BLaER1 treated with 17β-estradiol and CSF1 and Interleukin-3, amounts not matched to agents 10 nM and 100 nM (cell line): Measurements from ENCODE around the gene SLX4.

Source experiments
- H3K27ac ChIP-seq, 11 experiments: shearing (Covaris generic); formaldehyde crosslinking; 2 replicates each; pipeline ENCODE4 v1.8.1; 2022
- H3K27me3 ChIP-seq, 11 experiments: shearing (Covaris generic); formaldehyde crosslinking; 2 replicates each; pipeline ENCODE4 v1.8.1; 2022
- H3K36me3 ChIP-seq, 11 experiments: shearing (Covaris generic); formaldehyde crosslinking; 2 replicates each; pipeline ENCODE4 v1.8.1; 2022
- H3K4me1 ChIP-seq, 10 experiments: shearing (Covaris generic); formaldehyde crosslinking; 2 replicates each; pipeline ENCODE4 v1.8.1; 2022
- H3K4me2 ChIP-seq, 11 experiments: shearing (Covaris generic); formaldehyde crosslinking; 2 replicates each; pipeline ENCODE4 v1.8.1; 2022
- H3K4me3 ChIP-seq, 10 experiments: shearing (Covaris generic); formaldehyde crosslinking; 2 replicates each; pipeline ENCODE4 v1.8.1; 2022
- H3K9ac ChIP-seq, 11 experiments: shearing (Covaris generic); formaldehyde crosslinking; 2 replicates each; pipeline ENCODE4 v1.8.1; 2022
- H3K9me3 ChIP-seq, 11 experiments: shearing (Covaris generic); formaldehyde crosslinking; replicated peaks in 1 of 11; 2 replicates each; pipeline ENCODE4 v1.8.1; 2022
- H4K20me1 ChIP-seq, 11 experiments: shearing (Covaris generic); formaldehyde crosslinking; 2 replicates each; pipeline ENCODE4 v1.8.1; 2022
- Cebpa-rat ChIP-seq, 11 experiments: shearing (Covaris generic); IDR thresholded peaks; 2 replicates each; pipeline ENCODE4 v1.8.1; 2022

SLX4 gene

DNA sequence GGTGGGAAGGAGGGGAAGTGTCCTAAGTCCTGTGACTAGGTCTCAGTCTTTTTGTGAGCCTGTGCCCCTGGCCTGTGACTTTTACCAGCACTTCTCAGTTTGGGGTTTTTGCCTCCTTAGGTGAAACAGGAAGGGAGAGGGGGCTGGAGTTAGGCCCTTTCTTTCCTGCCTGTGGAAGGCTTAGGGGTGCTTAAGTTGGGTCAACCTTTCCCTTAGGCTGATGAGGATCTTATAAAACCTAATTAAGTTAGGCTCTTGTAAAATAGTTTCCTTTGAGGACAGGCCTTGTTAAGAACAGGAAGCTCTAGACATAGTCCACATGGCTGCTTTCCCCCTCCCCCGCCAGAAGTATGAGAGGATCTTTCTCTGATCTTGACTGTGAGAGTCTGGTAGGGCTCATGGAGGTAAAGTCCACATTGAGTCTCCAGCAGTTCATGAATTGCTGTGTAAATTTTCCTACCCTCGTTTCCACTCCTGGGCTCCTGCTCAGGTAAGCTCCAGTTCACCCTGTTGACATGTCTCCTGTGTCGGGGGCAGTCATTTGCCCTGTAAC is 26.0 kb upstream of the SLX4 start:
- peak overlapping the region; percentile 57 to 78 (median 68) for H3K9ac ChIP-seq
- H3K4me3 ChIP-seq = no peak overlapping the region
- H3K36me3 ChIP-seq = peaks cover 0 to 31% (median 16%) of the 10 kb centered on the region in 11 experiments; a peak in 16 of 22 replicates
- H4K20me1 ChIP-seq = peaks cover 0 to 19% (median 0%) of the 10 kb centered on the region in 11 experiments; a peak in 7 of 22 replicates
- no peak for TF ChIP-seq Cebpa-rat (IDR thresholded peaks at IDR 0.05)
- no peaks in the 10 kb centered on the region for H3K27me3 ChIP-seq
- peaks cover 24 to 46% (median 37%) of the 10 kb centered on the region in 10 experiments for H3K4me1 ChIP-seq
- peak overlapping the region; percentile 53 to 81 (median 71) for H3K4me2 ChIP-seq
- H3K9me3 ChIP-seq = peaks cover 0 to 7% (median 0%) of the 10 kb centered on the region in 11 experiments; a peak in 1 of 22 replicates
- peak overlapping the region; percentile 69 to 87 (median 82) for H3K27ac ChIP-seq

DNA sequence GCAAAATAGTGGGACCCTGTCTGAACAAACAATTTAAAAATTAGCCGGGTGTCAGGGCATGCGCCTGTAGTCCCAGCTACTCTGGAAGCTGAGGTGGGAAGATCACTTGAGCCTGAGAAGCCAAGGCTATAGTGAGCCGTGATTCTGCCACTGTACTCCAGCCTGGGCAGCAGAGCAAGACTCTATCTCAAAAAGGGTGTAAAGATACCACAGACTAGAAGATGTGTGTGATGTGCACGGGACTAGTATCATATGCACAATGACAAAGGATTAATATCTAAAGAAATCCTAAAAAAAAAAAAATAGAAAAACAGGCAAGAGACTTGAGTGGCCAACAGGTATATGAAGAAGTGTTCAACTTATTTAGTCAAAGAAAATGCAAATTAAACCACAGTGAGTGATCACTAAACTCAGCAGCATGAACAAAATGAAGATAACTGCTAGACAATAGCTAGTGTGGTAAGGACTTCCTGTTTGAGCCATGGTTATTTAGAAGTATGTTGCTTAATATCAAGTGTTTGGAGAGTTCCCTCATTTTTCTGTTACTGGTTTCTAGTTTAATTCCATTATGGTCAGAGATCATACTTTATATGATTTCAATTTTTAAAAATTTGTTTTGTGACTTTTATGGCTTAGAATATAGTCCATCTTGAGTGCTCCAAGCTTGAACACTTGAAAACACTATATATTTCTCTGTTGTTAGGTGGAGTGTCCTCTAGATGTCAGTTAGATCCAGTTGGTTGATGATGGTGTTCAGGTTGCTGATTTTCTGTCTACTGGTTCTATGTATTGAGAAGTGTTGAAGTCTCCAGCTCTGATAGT is 14.7 kb upstream of the SLX4 start:
- Histone ChIP-seq H3K27me3 (no peaks in the 10 kb centered on the region), H3K9me3 (no peaks in the 10 kb centered on the region), H3K4me3 (0 out of 20 replicates have a peak overlapping the region, but pooled peaks of 1 of the 10 experiments have one; percentile 5), H3K4me1 (peaks cover 46 to 72% (median 62%) of the 10 kb centered on the region in 10 experiments), H3K4me2 (peak overlapping the region; percentile 47 to 86 (median 70)), H4K20me1 (no peaks in the 10 kb centered on the region; a peak in 1 of 22 replicates), H3K9ac (peak overlapping the region in 9 of 11 experiments; percentile 24 to 67 (median 42); a peak in 12 of 22 replicates), H3K27ac (peak overlapping the region in 10 of 11 experiments; percentile 17 to 85 (median 75); a peak in 19 of 22 replicates), H3K36me3 (peaks cover 0 to 5% (median 0%) of the 10 kb centered on the region in 11 experiments; a peak in 1 of 22 replicates)
- peak in 2 of 11 experiments; percentile 30 to 39; a peak in 3 of 22 replicates for TF ChIP-seq Cebpa-rat (IDR thresholded peaks at IDR 0.05)

DNA sequence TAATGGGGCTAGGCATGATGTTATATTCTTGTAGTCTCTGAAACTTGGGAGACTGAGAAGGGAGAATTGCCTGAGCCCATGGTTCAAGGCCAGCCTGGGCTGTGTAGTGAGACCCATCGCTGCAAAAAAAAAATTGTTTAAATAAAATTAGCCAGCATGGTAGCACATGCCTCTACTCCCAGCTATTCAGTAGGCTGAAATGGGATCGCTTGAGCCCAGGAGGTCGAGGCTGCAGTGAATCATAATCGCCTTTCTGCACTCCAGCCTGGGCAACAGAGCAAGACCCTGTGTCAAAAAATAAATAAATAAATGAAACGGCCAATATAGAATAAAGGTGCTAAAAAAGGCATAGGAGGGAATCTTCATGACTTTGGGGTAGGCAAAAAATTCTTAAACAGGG is 13.9 kb upstream of the SLX4 start:
- Histone ChIP-seq H3K36me3 (peaks cover 0 to 5% (median 0%) of the 10 kb centered on the region in 11 experiments; a peak in 2 of 22 replicates), H4K20me1 (no peaks in the 10 kb centered on the region; a peak in 1 of 22 replicates), H3K27me3 (no peaks in the 10 kb centered on the region), H3K4me2 (peak overlapping the region; percentile 47 to 86 (median 70); a peak in 21 of 22 replicates), H3K27ac (peak overlapping the region in 9 of 11 experiments; percentile 69 to 85 (median 76); a peak in 18 of 22 replicates), H3K4me3 (no peak overlapping the region), H3K9ac (peak overlapping the region in 4 of 11 experiments; percentile 40 to 67 (median 49); a peak in 2 of 22 replicates), H3K9me3 (no peaks in the 10 kb centered on the region), H3K4me1 (peaks cover 46 to 72% (median 62%) of the 10 kb centered on the region in 10 experiments)
- no peak for TF ChIP-seq Cebpa-rat (IDR thresholded peaks at IDR 0.05)

DNA sequence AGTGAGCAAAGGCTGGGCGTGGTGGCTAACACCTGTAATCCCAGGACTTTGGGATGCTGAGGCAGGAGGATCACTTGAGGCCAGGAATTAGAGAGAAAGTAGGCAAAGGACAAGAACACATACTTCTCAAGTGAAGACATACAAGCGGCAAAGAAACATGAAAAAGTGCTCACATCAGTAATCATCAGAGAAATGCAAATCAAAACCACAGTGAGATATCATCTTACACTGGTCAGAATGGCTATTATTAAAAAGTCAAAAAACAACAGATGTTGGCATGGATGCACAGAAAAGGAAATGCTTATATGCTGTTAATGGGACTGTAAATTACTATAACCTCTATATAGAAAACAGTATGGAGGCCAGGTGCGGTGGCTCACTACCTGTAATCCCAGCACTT is 12.2 kb upstream of the SLX4 start:
- Histone ChIP-seq H3K4me3 (no peak overlapping the region), H3K27ac (peak overlapping the region in 3 of 11 experiments; percentile 17 to 71 (median 22); a peak in 2 of 22 replicates), H3K27me3 (no peaks in the 10 kb centered on the region), H3K36me3 (peaks cover 0 to 11% (median 0%) of the 10 kb centered on the region in 11 experiments; a peak in 5 of 22 replicates), H3K9me3 (no peaks in the 10 kb centered on the region), H3K9ac (no peak overlapping the region), H3K4me1 (peaks cover 46 to 69% (median 55%) of the 10 kb centered on the region in 10 experiments), H3K4me2 (peak overlapping the region in 9 of 11 experiments; percentile 9 to 63 (median 52); a peak in 17 of 22 replicates), H4K20me1 (peaks cover 0 to 9% (median 0%) of the 10 kb centered on the region in 11 experiments; a peak in 3 of 22 replicates)
- TF ChIP-seq Cebpa-rat (IDR thresholded peaks at IDR 0.05) = no peak

DNA sequence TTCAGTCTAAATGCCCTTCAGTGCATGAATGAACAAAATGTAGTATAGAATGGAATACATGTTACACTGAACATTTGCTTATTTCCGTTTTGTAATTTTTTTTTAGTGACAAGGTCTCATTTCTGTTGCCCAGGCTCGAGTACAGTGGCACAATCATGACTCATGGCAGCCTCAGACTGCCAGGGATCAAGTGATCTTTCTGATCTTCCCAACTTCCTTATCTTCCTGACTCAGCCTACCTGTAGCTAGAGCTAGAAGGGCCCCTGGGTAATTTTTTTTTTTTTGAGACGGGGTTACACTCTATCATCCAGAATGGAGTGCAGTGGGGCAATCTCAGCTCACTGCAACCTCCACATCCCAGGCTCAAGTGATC is 7.3 kb upstream of the SLX4 start:
- peak overlapping the region in 4 of 11 experiments; percentile 18 to 42 (median 32); a peak in 4 of 22 replicates for H3K4me2 ChIP-seq
- TF ChIP-seq Cebpa-rat (IDR thresholded peaks at IDR 0.05) = no peak
- peaks cover 0 to 13% (median 0%) of the 10 kb centered on the region in 11 experiments; a peak in 3 of 22 replicates for H4K20me1 ChIP-seq
- no peak overlapping the region for H3K9ac ChIP-seq
- peaks cover 14 to 38% (median 29%) of the 10 kb centered on the region in 10 experiments for H3K4me1 ChIP-seq
- no peak overlapping the region for H3K27ac ChIP-seq
- H3K36me3 ChIP-seq = peaks cover 9 to 51% (median 36%) of the 10 kb centered on the region in 11 experiments; a peak in 19 of 22 replicates
- H3K9me3 ChIP-seq = 0 out of 22 replicates have a peak, but pooled peaks cover 0 to 12% (median 0%) of the 10 kb centered on the region in 11 experiments
- no peaks in the 10 kb centered on the region for H3K27me3 ChIP-seq
- H3K4me3 ChIP-seq = no peak overlapping the region

DNA sequence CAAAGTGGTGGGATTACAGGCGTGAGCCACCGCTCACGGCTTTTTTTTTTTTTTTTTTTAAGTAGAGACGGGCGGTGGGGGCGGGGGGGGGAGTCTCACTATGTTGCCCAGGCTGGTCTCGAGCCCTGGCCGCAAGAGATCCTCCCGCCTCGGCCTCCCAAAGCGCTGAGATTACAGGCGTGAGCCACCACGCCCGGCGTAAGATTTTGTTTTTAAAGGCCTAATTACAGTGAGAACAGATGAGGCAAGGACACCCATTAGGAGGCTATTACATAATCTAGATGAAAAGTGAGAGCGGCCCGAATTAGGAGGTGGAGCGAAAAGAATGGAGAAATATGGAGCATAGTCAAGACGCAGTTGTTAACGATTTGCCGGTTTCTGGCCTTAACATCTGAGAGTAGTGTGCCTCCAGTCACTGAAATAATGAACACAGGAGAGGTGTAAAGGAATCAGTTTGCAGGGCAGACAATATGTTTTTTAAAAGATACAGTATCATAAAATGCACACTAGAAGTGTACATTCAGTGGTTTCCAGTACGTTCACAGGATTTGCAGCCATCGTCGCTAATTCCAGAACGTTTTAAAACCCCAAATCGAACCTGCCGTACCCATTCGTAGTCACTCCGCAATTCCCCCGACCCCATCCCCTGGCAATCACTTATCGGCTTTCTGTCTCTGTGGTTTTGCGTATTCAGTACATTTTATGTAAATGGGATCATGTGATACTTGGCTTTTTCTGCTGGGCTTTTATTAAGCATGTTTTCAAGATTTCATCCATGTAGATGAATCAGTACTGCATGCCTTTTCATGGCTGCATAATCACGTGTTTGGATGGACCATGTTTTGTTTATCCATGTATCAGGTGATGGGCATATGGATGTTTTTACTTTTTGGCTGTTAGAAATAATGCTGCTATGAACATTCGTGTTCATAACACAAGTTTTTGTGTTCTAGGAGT is 1.4 kb upstream of the SLX4 start:
- TF ChIP-seq Cebpa-rat (IDR thresholded peaks at IDR 0.05) = no peak
- Histone ChIP-seq H3K27me3 (no peaks in the 10 kb centered on the region), H3K9me3 (0 out of 22 replicates have a peak, but pooled peaks cover 0 to 12% (median 0%) of the 10 kb centered on the region in 11 experiments), H3K36me3 (peaks cover 8 to 41% (median 29%) of the 10 kb centered on the region in 11 experiments; a peak in 19 of 22 replicates), H3K4me3 (peak overlapping the region; percentile 77 to 99 (median 98)), H3K27ac (peak overlapping the region; percentile 74 to 92 (median 84); a peak in 21 of 22 replicates), H4K20me1 (no peaks in the 10 kb centered on the region), H3K9ac (peak overlapping the region; percentile 84 to 93 (median 90); a peak in 21 of 22 replicates), H3K4me2 (peak overlapping the region; percentile 69 to 98 (median 90)), H3K4me1 (peaks cover 25 to 39% (median 35%) of the 10 kb centered on the region in 10 experiments)

DNA sequence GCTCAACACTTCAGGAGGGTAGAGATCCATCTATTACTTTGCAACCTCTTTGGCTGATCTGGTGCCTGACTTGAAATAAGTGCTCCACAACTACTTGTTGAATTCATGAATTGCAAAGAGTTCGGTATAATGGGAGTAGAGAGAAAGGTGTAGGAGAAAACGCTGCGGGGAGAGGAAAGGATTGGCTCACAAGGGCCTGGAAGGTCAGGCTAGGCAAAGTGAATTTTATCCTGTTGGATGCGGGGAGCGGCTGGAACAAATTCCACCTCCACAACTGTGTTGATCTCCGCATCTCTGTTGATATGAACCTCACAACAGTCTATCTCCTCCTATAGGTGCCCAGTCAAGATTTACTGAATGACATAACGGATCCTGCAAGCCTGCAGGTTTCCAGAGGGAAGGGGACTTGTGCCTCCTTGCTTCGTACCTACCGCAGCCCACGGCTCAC is 684 bp downstream of the SLX4 start:
- no peak for TF ChIP-seq Cebpa-rat (IDR thresholded peaks at IDR 0.05)
- peaks cover 39 to 55% (median 45%) of the 10 kb centered on the region in 10 experiments for H3K4me1 ChIP-seq
- H3K9me3 ChIP-seq = no peaks in the 10 kb centered on the region
- H4K20me1 ChIP-seq = no peaks in the 10 kb centered on the region
- peak overlapping the region; percentile 84 to 93 (median 90) for H3K9ac ChIP-seq
- H3K27ac ChIP-seq = peak overlapping the region; percentile 53 to 92 (median 84); a peak in 21 of 22 replicates
- no peaks in the 10 kb centered on the region for H3K27me3 ChIP-seq
- peaks cover 4 to 42% (median 18%) of the 10 kb centered on the region in 11 experiments; a peak in 17 of 22 replicates for H3K36me3 ChIP-seq
- H3K4me3 ChIP-seq = peak overlapping the region; percentile 77 to 99 (median 98)
- H3K4me2 ChIP-seq = peak overlapping the region; percentile 84 to 98 (median 94)
